ENCODE data around the gene PTPRN2.

PTPRN2 gene

GRCh38 chr7:157630301-157630853 lies 957.2 kb downstream of the PTPRN2 start:
- DNase-seq = no peak

- no peak for DNase-seq
These were observed 959.2 kb downstream of the PTPRN2 start for GRCh38 chr7:157628456-157628855.

GRCh38 chr7:157627646-157628045 lies 960.0 kb downstream of the PTPRN2 start:
- DNase-seq = no peak

DNA sequence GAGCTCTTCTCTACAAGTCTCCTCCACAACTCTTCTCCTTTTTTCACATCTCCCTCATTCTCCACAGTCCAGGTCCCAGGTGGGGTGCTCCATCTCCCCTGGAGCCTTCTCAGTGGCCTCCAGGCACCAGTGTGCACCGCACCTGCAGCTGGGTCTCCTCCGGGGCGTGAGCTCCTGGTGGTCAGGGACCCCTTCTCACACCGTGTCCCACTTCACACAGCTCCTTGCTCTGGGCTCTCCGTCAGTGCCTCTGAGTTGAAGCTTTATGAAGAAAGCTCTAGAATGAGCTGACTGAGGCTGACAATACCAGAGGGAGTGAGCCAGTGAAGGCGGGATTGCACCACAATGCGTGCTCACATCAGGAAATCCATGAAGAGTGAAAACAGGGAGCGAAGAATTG lies 960.6 kb downstream of the PTPRN2 start:
- no peak for DNase-seq

GRCh38 chr7:157625973-157626742 lies 961.5 kb downstream of the PTPRN2 start:
- no peak for DNase-seq

- no peak for DNase-seq
These were observed 964.1 kb downstream of the PTPRN2 start for GRCh38 chr7:157623556-157623955.

GRCh38 chr7:157622408-157623205 lies 965.0 kb downstream of the PTPRN2 start:
- no peak for DNase-seq

GRCh38 chr7:157622000-157622399 lies 965.6 kb downstream of the PTPRN2 start:
- no peak for DNase-seq

GRCh38 chr7:157621131-157621681 lies 966.4 kb downstream of the PTPRN2 start:
- no peak for DNase-seq

DNA sequence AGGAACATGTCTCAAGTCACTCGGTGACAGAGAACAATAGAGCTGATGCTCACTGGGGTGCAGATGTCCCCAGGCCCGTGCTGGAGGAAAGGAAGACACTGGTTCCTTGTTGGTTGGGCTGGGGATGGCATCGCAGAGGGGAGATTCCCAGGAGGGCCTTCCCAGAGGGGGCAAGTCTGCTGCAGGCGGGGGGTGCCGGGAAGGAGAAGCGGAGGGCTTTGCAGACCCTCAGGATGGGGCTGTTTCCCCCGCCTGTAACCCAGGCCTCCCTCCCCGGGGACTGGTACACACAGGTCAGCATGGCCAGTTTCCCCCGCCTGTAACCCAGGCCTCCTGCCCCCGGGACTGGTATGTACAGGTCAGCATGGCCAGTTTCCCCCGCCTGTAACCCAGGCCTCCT lies 967.0 kb downstream of the PTPRN2 start:
- no peak for DNase-seq

DNA sequence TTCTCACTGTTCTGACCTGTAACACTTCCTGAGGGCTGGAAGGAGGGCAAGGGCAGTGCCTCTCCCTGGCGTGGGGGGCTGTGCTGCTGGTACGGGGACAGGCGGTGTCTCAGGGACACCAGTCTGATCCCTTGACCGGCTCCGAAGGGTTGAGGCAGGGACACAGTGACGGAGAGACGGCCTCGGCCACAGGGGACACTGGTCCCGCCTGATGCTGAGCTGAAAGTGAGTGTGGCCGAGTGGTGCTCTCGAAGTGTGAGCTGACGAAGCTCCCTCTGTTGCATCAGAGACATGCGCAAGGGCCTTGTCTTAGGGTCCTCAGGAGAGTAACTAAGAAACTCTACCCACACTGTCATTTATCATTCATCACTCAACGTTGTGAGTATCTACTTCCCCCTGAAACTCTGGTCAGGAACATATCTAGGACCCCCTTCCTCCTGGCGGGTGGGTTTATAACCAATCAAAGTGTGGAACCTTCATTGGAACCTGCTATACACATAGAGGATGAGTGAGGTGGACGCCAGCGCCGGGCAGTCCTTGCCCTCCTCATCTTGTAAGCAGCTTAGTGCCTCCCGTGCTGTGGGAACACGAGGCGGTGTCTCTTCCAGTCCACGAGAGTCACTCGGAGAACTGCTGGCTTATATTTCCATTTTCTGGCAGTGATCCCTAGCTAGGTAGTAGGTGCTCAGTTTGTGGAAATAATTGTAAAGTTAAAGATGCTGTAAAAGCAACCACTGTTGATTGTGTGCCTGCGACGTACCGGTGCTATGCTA lies 967.7 kb downstream of the PTPRN2 start:
- no peak for DNase-seq

DNA sequence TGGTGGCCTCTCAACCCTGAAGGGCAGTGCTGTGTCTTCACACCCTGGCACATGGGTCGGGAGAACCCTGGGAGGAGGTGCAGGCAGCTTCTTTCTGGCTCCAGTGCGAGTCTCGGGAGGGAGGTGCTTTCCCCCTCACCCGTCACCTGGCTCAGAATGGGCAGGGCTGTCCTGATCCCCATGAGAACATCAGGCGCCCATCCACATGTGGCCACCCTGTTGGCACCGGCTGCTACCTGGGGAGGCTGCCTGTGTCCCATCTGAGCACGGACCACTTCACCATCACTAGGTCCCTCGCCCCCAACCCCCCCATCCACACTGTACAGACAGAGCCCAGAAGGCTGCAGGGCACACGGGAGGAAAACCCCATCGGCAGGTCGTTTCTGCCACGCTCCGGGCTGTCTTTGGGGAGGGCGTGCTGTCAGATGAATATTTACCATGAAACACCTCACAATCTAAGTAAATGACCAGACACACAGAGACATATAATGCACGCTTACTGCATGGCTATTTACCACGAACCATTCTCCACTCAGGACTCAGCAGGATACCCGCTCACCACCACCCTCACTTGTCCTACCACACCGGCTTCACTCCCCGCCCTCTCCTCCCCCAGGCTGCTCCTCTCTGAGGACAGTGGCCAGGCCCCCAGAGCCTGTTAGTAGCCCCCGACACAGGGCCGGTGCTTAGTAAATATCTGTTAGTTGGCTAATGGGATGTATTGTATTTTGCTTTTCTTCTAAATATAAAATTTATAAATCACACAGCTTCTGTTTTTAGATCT lies 968.6 kb downstream of the PTPRN2 start:
- DNase-seq = no peak

GRCh38 chr7:157618091-157618726 lies 969.4 kb downstream of the PTPRN2 start:
- no peak for DNase-seq

GRCh38 chr7:157617401-157617800 lies 970.2 kb downstream of the PTPRN2 start:
- DNase-seq = no peak

- no peak for DNase-seq
These were observed 970.7 kb downstream of the PTPRN2 start for GRCh38 chr7:157616931-157617330.

- no peak for DNase-seq
These were observed 971.2 kb downstream of the PTPRN2 start for GRCh38 chr7:157616426-157616825.

- no peak for DNase-seq
These were observed 971.8 kb downstream of the PTPRN2 start for GRCh38 chr7:157615852-157616251.

DNA sequence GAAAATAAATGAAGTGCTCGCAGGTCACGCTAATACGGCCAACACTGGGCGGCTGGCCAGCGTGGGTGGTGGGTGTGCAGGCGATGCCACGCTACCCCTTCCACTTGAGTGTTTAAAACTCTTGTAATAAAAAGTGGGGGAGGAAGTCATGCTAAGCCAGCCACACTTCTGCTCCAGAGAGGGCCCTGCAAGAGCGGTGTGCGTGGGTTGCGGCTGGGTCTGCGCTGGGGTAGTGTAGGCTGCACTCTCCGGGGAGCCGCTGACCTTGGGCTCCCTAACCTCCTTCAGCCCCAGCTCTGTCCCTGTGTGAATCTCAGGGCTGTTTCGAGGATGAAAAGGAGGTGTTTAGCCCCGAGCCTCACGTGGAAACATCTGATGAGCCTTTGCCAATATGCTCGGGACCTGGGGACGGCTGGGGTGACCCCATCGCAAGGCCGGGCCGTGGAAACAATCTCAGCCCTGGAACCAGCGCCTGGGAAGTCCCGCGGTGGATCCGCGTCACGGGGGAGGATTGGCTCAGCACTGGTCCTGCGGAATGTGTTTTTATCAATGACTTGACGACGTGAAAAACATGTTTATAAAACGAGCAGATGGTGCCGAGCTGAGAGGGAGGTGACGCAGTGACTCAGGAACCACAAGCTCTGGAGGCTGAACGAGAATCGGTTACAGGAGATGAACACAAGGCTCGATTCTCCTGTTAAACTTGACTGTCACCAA lies 972.4 kb downstream of the PTPRN2 start:
- DNase-seq = no peak

DNA sequence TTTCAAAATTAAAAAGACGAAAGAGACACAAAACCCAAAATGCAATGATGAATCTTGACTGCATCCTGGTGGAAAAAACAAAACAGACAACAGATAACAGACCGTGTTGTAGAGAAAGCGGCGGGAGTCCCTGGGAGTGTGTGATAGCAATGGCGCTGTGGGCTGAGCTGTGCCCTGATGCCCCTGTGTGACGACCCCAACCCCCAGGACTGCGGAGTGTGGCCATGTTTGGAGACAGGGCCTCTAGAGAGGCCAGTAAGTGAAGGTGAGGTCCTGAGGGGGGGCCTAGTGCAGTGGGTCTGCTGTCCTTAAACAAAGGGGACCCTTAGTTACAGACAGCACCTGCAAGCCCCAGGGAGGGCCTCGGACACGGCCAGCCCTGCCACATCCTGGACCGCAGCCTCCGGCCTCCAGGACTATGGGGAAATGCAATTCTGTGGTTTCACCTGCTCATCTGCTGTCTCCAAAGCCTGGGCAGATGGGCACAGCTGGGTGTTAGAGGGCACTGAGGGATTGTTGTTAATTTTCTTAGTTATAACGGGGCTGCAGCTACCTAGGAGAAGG lies 973.1 kb downstream of the PTPRN2 start:
- DNase-seq = no peak

GRCh38 chr7:157613575-157614322 lies 973.9 kb downstream of the PTPRN2 start:
- no peak for DNase-seq
